Nephron progenitor cell (in vitro differentiated cells): ENCODE results near the gene MORN4.

ENCODE experiments used
- DNase-seq: peaks from one replicate; pipeline ENCODE4 v3.0.0; 2021
- H3K27ac Mint-ChIP-seq: 2 replicates; pipeline ENCODE4 v1.8.0; 2021; ENCODE audit warnings: mild to moderate bottlenecking, moderate library complexity, mixed read lengths
- H3K27me3 Mint-ChIP-seq: 2 replicates; pipeline ENCODE4 v1.8.0; 2021; ENCODE audit warnings: mild to moderate bottlenecking, low read depth, mixed read lengths; ENCODE audit not compliant: poor library complexity
- H3K36me3 Mint-ChIP-seq: 2 replicates; pipeline ENCODE4 v1.8.0; 2021; ENCODE audit warnings: low read depth, mixed read lengths
- H3K4me1 Mint-ChIP-seq: 2 replicates; pipeline ENCODE4 v1.8.0; 2021; ENCODE audit warnings: mixed read lengths
- H3K4me3 Mint-ChIP-seq: 2 replicates; pipeline ENCODE4 v1.8.0; 2021; ENCODE audit warnings: mild to moderate bottlenecking, moderate library complexity, mixed read lengths
- H3K9me3 Mint-ChIP-seq: 2 replicates; pipeline ENCODE4 v1.8.0; 2021; ENCODE audit warnings: mild to moderate bottlenecking, moderate library complexity, mixed read lengths
- CTCF ChIP-seq: fragments of 200-600 bp; sonication (generic); IDR thresholded peaks from 2 replicates; pipeline ENCODE4 v1.5.0; 2021; ENCODE audit warnings: antibody characterized with exemption

Gene MORN4

GRCh38 chr10:97607095-97607636 is 26.1 kb downstream of the MORN4 start:
- Mint-ChIP-seq H3K4me3 (no peak overlapping the region), H3K36me3 (no peaks in the 10 kb centered on the region), H3K9me3 (no peaks in the 10 kb centered on the region), H3K4me1 (peaks cover 12% of the 10 kb centered on the region), H3K27ac (peak overlapping the region; percentile 96), H3K27me3 (no peaks in the 10 kb centered on the region)
- TF ChIP-seq CTCF, result no peak
- no peak for DNase-seq

- Mint-ChIP-seq H3K4me1 (peaks cover 22% of the 10 kb centered on the region), H3K27me3 (peaks cover 4% of the 10 kb centered on the region), H3K4me3 (no peak overlapping the region), H3K9me3 (no peaks in the 10 kb centered on the region), H3K27ac (no peak overlapping the region), H3K36me3 (no peaks in the 10 kb centered on the region)
- DNase-seq, result no peak
- no peak for TF ChIP-seq CTCF
Measured at GRCh38 chr10:97601268-97602215, 31.8 kb downstream of the MORN4 start.

- no peaks in the 10 kb centered on the region for H3K9me3 Mint-ChIP-seq
- no peak overlapping the region for H3K4me3 Mint-ChIP-seq
- no peak for TF ChIP-seq CTCF
- H3K36me3 Mint-ChIP-seq, result no peaks in the 10 kb centered on the region
- H3K27ac Mint-ChIP-seq, result no peak overlapping the region
- peaks cover 22% of the 10 kb centered on the region for H3K4me1 Mint-ChIP-seq
- H3K27me3 Mint-ChIP-seq, result peaks cover 4% of the 10 kb centered on the region
- no peak for DNase-seq
Measured at GRCh38 chr10:97600616-97601015, 32.7 kb downstream of the MORN4 start.

- Mint-ChIP-seq H3K27ac (no peak overlapping the region), H3K4me3 (no peak overlapping the region), H3K36me3 (no peaks in the 10 kb centered on the region), H3K4me1 (peaks cover 22% of the 10 kb centered on the region), H3K9me3 (no peaks in the 10 kb centered on the region), H3K27me3 (peaks cover 4% of the 10 kb centered on the region)
- TF ChIP-seq CTCF, result no peak
- DNase-seq, result no peak
Measured at GRCh38 chr10:97599272-97599619, 34.1 kb downstream of the MORN4 start.

- no peak overlapping the region for H3K27ac Mint-ChIP-seq
- no peak overlapping the region for H3K4me3 Mint-ChIP-seq
- H3K36me3 Mint-ChIP-seq, result no peaks in the 10 kb centered on the region
- peaks cover 4% of the 10 kb centered on the region for H3K27me3 Mint-ChIP-seq
- TF ChIP-seq CTCF, result no peak
- DNase-seq, result no peak
- H3K4me1 Mint-ChIP-seq, result peaks cover 22% of the 10 kb centered on the region
- H3K9me3 Mint-ChIP-seq, result no peaks in the 10 kb centered on the region
Measured at GRCh38 chr10:97598407-97599271, 34.7 kb downstream of the MORN4 start.
